Transverse colon (tissue), 4 donors: ENCODE data around the gene ADAM22. TPM values are rescaled to one million over a fixed set of nuclear protein-coding genes. Genes with fewer than 3 reads are reported as not detected.

Experiments used
- DNase-seq: peaks from one replicate; pipeline ENCODE4 v3.0.0-alpha.2; 2019
- H3K27ac ChIP-seq, 4 donors: fragments of 200-600 bp; sonication (generic); 2 replicates each; pipeline ENCODE4 v1.5.1; 2016 to 2018; ENCODE audit warnings: inconsistent platforms in 4 of 4
- H3K27me3 ChIP-seq: fragments of 200-600 bp; sonication (generic); 2 replicates; pipeline ENCODE4 v1.5.1; 2017; ENCODE audit warnings: inconsistent platforms
- H3K36me3 ChIP-seq, 4 donors: fragments of 200-600 bp; sonication (generic); 2 replicates each; pipeline ENCODE4 v1.5.1; 2017 to 2019; ENCODE audit warnings: inconsistent platforms in 4 of 4
- H3K4me1 ChIP-seq, 4 donors: fragments of 200-600 bp; sonication (generic); 2 replicates each; pipeline ENCODE4 v1.5.1; 2017 to 2020; ENCODE audit warnings: inconsistent platforms in 4 of 4
- H3K4me3 ChIP-seq, 4 donors: fragments of 200-600 bp; sonication (generic); 1 replicate in 1 of 4; 2 replicates in 3 of 4; pipeline versions ENCODE4 v1.5.1 to v1.6.1; 2017 to 2019; ENCODE audit warnings: inconsistent platforms in 4 of 4
- H3K9me3 ChIP-seq, 2 donors: fragments of 200-600 bp; sonication (generic); 2 replicates each; pipeline ENCODE4 v1.5.1; 2017 to 2019; ENCODE audit warnings: inconsistent platforms in 2 of 2
- CTCF ChIP-seq, 5 experiments: fragments of 200-600 bp in 3 of 5; fragments of 450-650 bp in 2 of 5; sonication (generic) in 3 of 5; IDR thresholded peaks; 1 replicate in 2 of 5; 2 replicates in 3 of 5; pipeline ENCODE4 v1.5.1; 2016 to 2017; ENCODE audit warnings: antibody characterized with exemption in 5 of 5, inconsistent platforms in 3 of 5, mild to moderate bottlenecking in 2 of 5, moderate library complexity in 1 of 5
- EP300 ChIP-seq: sonication (generic); formaldehyde crosslinking; IDR thresholded peaks from one replicate; pipeline ENCODE4 v1.6.1; 2017; ENCODE audit warnings: antibody characterized with exemption, low read depth
- POLR2A ChIP-seq: fragments of 450-650 bp; IDR thresholded peaks from one replicate; pipeline ENCODE4 v1.6.1; 2016; ENCODE audit warnings: antibody characterized with exemption, mild to moderate bottlenecking, moderate library complexity
- POLR2AphosphoS5 ChIP-seq, 3 donors: sonication (generic); formaldehyde crosslinking; IDR thresholded peaks; one replicate each; pipeline ENCODE4 v1.6.1; 2016; ENCODE audit warnings: antibody characterized with exemption in 3 of 3
- WGBS, 2 donors: methylation state at CpG; one replicate each; pipeline ENCODE4 v1.1.5; 2018; ENCODE audit warnings: low coverage in 1 of 2; 5-methylcytosine and 5-hydroxymethylcytosine counted together
- in situ Hi-C, 4 donors: fragments of 200-750 bp; cut with MboI; loops; one replicate each; pipeline versions ENCODE4 v1.15.0 to v1.15.1; 2017; ENCODE audit warnings: low sequenced_read_pairs in 3 of 4, low pct_ligation_motif_present in 1 of 4, low pct_unique_long_range_greater_than_20kb in 1 of 4
- intact Hi-C: fragments of 100-400 bp; cut with DNase I; formaldehyde crosslinking; loops from one replicate; pipeline ENCODE4 v1.15.1; 2023; ENCODE audit warnings: low total_unique reads
- total RNA-seq, 4 donors: library from RNA; depleted of rRNA; stranded (reverse); fragments of >200 nt; gene quantifications; one replicate each; pipeline ENCODE4 v1.1.0, GENCODE V29; 2016

ADAM22 gene
- total RNA-seq, 4 donors from 2014 or later: 3.8 to 17.3 (median 6.0) TPM

- 88 to 89% methylated on average over 5 of the region's 5 CpGs for WGBS, 2 donors
- in situ Hi-C loops: no loop called here
- H3K27ac ChIP-seq: no peak overlapping the region
- H3K9me3 ChIP-seq: no peaks in the 10 kb centered on the region
- TF ChIP-seq POLR2A (no peak), CTCF (IDR thresholded peaks at IDR 0.05) (no peak), EP300 (no peak), POLR2AphosphoS5 (IDR thresholded peaks at IDR 0.05) (no peak)
- DNase-seq: no peak
- no peaks in the 10 kb centered on the region for H3K36me3 ChIP-seq
- no peaks in the 10 kb centered on the region for H3K27me3 ChIP-seq
- no peak overlapping the region for H3K4me3 ChIP-seq
- H3K4me1 ChIP-seq: no peaks in the 10 kb centered on the region
- intact Hi-C loops: no loop called here
These were observed 242.1 kb downstream of the ADAM22 start for GRCh38 chr7:88176190-88176589.

- H3K27me3 ChIP-seq: no peaks in the 10 kb centered on the region
- intact Hi-C loops: no loop called here
- 87 to 91% methylated on average over 1 of the region's 1 CpG for WGBS, 2 donors
- no peak for TF ChIP-seq POLR2AphosphoS5 (IDR thresholded peaks at IDR 0.05)
- no peaks in the 10 kb centered on the region for H3K36me3 ChIP-seq
- no peak for DNase-seq
- no peak overlapping the region for H3K27ac ChIP-seq
- no peak overlapping the region for H3K4me3 ChIP-seq
- H3K4me1 ChIP-seq: no peaks in the 10 kb centered on the region
- no peaks in the 10 kb centered on the region for H3K9me3 ChIP-seq
- in situ Hi-C loops: no loop called here
These were observed 249.0 kb downstream of the ADAM22 start for GRCh38 chr7:88183051-88183450.

GRCh38 chr7:88184848-88185304 lies 250.8 kb downstream of the ADAM22 start:
- in situ Hi-C loops (no loop called here), intact Hi-C loops (no loop called here)
- Histone ChIP-seq H3K4me3 (no peak overlapping the region), H3K9me3 (no peaks in the 10 kb centered on the region), H3K4me1 (no peaks in the 10 kb centered on the region), H3K27me3 (no peaks in the 10 kb centered on the region), H3K27ac (no peak overlapping the region), H3K36me3 (no peaks in the 10 kb centered on the region)
- TF ChIP-seq POLR2A (no peak), POLR2AphosphoS5 (IDR thresholded peaks at IDR 0.05) (no peak), EP300 (no peak)
- 88 to 92% methylated on average over 5 of the region's 5 CpGs for WGBS, 2 donors
- DNase-seq: no peak

- no peak for TF ChIP-seq POLR2A
- TF ChIP-seq CTCF (IDR thresholded peaks at IDR 0.05): no peak
- no peak for TF ChIP-seq EP300
- TF ChIP-seq POLR2AphosphoS5 (IDR thresholded peaks at IDR 0.05): no peak
- Histone ChIP-seq H3K27ac (no peak overlapping the region), H3K27me3 (no peaks in the 10 kb centered on the region), H3K4me3 (no peak overlapping the region), H3K9me3 (no peaks in the 10 kb centered on the region), H3K36me3 (no peaks in the 10 kb centered on the region), H3K4me1 (no peaks in the 10 kb centered on the region)
- no peak for DNase-seq
- intact Hi-C loops (no loop called here), in situ Hi-C loops (no loop called here)
These were observed 251.6 kb downstream of the ADAM22 start for GRCh38 chr7:88185650-88186049.

GRCh38 chr7:88191911-88192310 lies 257.9 kb downstream of the ADAM22 start:
- no peaks in the 10 kb centered on the region for H3K4me1 ChIP-seq
- no peak overlapping the region for H3K27ac ChIP-seq
- no peak for DNase-seq
- no peaks in the 10 kb centered on the region for H3K27me3 ChIP-seq
- no peak for TF ChIP-seq POLR2A
- TF ChIP-seq POLR2AphosphoS5 (IDR thresholded peaks at IDR 0.05): no peak
- TF ChIP-seq CTCF (IDR thresholded peaks at IDR 0.05): no peak
- no peak for TF ChIP-seq EP300
- in situ Hi-C loops: no loop called here
- H3K4me3 ChIP-seq: no peak overlapping the region
- H3K36me3 ChIP-seq: no peaks in the 10 kb centered on the region
- 87 to 90% methylated on average over 3 of the region's 3 CpGs for WGBS, 2 donors
- H3K9me3 ChIP-seq: no peaks in the 10 kb centered on the region
- intact Hi-C loops: no loop called here
